Muscle layer of duodenum (tissue), 2 donors: ENCODE results near the gene ZBTB42.
A peak's percentile ranks its signal among the peaks of the same experiment; 100 is the strongest.

Experiments used
- H3K27ac ChIP-seq: one replicate; pipeline ENCODE4 v1.7.0; 2013; ENCODE audit warnings: mild to moderate bottlenecking, low read length
- H3K27me3 ChIP-seq: one replicate; pipeline ENCODE4 v1.7.0; 2013; ENCODE audit warnings: low read depth, mild to moderate bottlenecking, control low read depth, low read length
- H3K36me3 ChIP-seq, 2 donors: one replicate each; pipeline ENCODE4 v1.7.0; 2013; ENCODE audit warnings: low read length in 2 of 2, control low read depth in 1 of 2, mild to moderate bottlenecking in 1 of 2; ENCODE audit not compliant: insufficient read depth in 2 of 2, control insufficient read depth in 1 of 2
- H3K4me1 ChIP-seq, 2 donors: one replicate each; pipeline ENCODE4 v1.7.0; 2013; ENCODE audit warnings: low read length in 2 of 2, mild to moderate bottlenecking in 2 of 2, control low read depth in 1 of 2, moderate library complexity in 1 of 2; ENCODE audit not compliant: insufficient read depth in 2 of 2, control insufficient read depth in 1 of 2
- H3K4me3 ChIP-seq, 2 donors: one replicate each; pipeline ENCODE4 v1.7.0; 2013; ENCODE audit warnings: low read length in 2 of 2, low read depth in 1 of 2, mild to moderate bottlenecking in 1 of 2
- H3K9me3 ChIP-seq, 2 donors: one replicate each; pipeline ENCODE4 v1.7.0; 2013; ENCODE audit warnings: low read length in 2 of 2, control low read depth in 1 of 2, mild to moderate bottlenecking in 1 of 2; ENCODE audit not compliant: control insufficient read depth in 1 of 2
- donor health status: healthy.

ZBTB42 gene

DNA sequence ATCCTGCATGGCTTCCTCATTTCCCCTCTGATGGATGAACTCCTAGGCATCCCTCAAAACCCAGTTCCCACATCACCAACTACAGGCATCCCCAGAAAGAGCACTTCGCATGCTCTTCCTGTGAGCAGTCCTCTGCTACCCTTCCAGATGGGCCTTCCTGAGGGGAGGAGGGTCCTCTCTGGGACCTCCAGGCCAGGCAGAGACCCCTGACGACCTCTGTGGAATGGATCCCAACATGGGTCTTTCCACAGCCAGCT lies 7.3 kb upstream of the ZBTB42 start:
- peaks cover 6 to 16% of the 10 kb centered on the region in 2 donors for H3K36me3 ChIP-seq
- H3K9me3 ChIP-seq, result no peaks in the 10 kb centered on the region
- peak overlapping the region; percentile 78 to 81 for H3K4me3 ChIP-seq
- H3K4me1 ChIP-seq, result peaks cover 15 to 34% of the 10 kb centered on the region in 2 donors
- no peaks in the 10 kb centered on the region for H3K27me3 ChIP-seq
- H3K27ac ChIP-seq, result no peak overlapping the region

GRCh38 chr14:104794099-104794498 lies 6.8 kb upstream of the ZBTB42 start:
- Histone ChIP-seq H3K4me3 (peak overlapping the region; percentile 78 to 81), H3K36me3 (peaks cover 6 to 16% of the 10 kb centered on the region in 2 donors), H3K4me1 (peaks cover 15 to 34% of the 10 kb centered on the region in 2 donors), H3K9me3 (no peaks in the 10 kb centered on the region), H3K27ac (peak overlapping the region; percentile 23), H3K27me3 (no peaks in the 10 kb centered on the region)

GRCh38 chr14:104794631-104794992 lies 6.3 kb upstream of the ZBTB42 start:
- Histone ChIP-seq H3K36me3 (peaks cover under 1 to 16% of the 10 kb centered on the region in 2 donors), H3K27ac (peak overlapping the region; percentile 23), H3K4me1 (peaks cover 20 to 34% of the 10 kb centered on the region in 2 donors), H3K9me3 (no peaks in the 10 kb centered on the region), H3K4me3 (peak overlapping the region; percentile 78 to 81), H3K27me3 (no peaks in the 10 kb centered on the region)

GRCh38 chr14:104794993-104795780 lies 5.7 kb upstream of the ZBTB42 start, which contains the start of gene AKT1:
Gene AKT1, minus strand, starts transcription at chr14:104795748. Its CDS starts 3,105 bp downstream, at chr14:104792643.
- Histone ChIP-seq H3K9me3 (no peaks in the 10 kb centered on the region), H3K36me3 (peaks cover 0 to 15% of the 10 kb centered on the region in 2 donors), H3K4me1 (peaks cover 23 to 34% of the 10 kb centered on the region in 2 donors), H3K27me3 (no peaks in the 10 kb centered on the region), H3K4me3 (peak within 1 kb of the TSS; percentile 78 to 81), H3K27ac (peak within 1 kb of the TSS; percentile 31)

DNA sequence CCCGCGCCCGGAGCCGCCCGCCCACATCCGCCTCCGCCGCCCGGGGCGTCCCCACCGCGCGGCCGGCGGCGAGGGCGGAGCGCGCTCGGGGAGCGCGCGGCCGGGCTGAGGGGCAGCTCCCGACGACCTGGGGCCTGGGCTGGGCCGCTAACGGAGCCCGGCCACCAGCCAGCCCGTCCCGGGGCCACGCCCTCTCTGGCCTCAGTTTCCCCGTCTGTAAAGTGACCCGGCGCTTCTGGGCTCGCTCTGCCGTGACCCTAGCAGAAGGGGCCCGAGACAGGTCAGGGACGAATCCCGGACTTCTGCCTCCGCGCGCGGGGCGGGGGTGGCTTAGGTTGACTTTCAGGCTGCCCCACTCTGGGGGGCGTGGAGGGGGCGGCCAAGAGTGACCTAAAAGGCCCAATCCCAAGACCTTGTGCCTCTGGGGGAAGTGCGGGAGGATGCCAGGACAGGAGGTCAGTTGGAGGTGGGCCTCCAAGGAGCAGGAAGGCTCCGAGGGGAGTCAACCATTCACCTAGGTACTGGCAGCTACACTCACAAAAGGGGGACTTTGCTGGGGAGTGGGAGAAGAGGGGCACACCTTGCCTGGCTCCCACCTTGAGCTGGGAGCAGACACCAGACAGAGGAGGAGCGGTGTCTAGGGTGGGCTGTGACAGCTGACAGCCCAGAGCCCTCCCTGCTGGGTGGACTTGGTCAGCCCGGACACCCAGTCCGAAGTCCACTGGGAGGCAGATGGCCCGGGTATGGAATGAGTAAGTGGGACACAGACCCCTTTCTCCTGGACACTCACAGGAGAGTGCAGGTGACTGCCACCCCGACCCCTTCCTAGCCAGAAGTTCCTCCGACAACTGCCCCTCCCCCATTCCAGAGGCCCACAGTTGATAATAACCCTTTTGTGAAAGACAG lies 4.9 kb upstream of the ZBTB42 start:
- Histone ChIP-seq H3K4me1 (peaks cover 23 to 35% of the 10 kb centered on the region in 2 donors), H3K9me3 (no peaks in the 10 kb centered on the region), H3K4me3 (peak overlapping the region; percentile 16 to 55), H3K27me3 (no peaks in the 10 kb centered on the region), H3K27ac (peak overlapping the region; percentile 31), H3K36me3 (peaks cover 0 to 7% of the 10 kb centered on the region in 2 donors)

DNA sequence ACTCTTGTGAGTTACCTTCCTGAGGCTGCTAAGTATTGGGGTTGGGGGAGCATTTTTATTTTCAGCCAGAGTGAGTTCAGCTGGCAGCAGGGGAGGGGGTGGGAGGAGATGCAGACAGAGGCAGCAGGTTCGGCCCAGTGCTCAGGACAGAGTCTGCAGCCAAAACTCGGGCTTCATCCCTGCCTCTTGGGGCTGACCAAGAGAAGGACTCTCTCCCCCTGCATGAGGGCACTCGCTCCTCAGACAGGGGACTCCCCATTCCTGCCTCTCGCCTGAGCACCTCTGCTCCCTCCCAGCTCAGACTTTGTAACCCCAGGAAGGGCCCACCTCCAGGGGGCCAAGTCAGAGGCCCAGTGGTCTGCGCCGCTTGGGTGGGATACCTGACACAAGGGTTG lies 4.2 kb upstream of the ZBTB42 start:
- peaks cover 0 to 2% of the 10 kb centered on the region in 2 donors for H3K36me3 ChIP-seq
- no peak overlapping the region for H3K27ac ChIP-seq
- no peaks in the 10 kb centered on the region for H3K9me3 ChIP-seq
- H3K4me1 ChIP-seq, result peaks cover 26 to 41% of the 10 kb centered on the region in 2 donors
- no peaks in the 10 kb centered on the region for H3K27me3 ChIP-seq
- H3K4me3 ChIP-seq, result no peak overlapping the region

DNA sequence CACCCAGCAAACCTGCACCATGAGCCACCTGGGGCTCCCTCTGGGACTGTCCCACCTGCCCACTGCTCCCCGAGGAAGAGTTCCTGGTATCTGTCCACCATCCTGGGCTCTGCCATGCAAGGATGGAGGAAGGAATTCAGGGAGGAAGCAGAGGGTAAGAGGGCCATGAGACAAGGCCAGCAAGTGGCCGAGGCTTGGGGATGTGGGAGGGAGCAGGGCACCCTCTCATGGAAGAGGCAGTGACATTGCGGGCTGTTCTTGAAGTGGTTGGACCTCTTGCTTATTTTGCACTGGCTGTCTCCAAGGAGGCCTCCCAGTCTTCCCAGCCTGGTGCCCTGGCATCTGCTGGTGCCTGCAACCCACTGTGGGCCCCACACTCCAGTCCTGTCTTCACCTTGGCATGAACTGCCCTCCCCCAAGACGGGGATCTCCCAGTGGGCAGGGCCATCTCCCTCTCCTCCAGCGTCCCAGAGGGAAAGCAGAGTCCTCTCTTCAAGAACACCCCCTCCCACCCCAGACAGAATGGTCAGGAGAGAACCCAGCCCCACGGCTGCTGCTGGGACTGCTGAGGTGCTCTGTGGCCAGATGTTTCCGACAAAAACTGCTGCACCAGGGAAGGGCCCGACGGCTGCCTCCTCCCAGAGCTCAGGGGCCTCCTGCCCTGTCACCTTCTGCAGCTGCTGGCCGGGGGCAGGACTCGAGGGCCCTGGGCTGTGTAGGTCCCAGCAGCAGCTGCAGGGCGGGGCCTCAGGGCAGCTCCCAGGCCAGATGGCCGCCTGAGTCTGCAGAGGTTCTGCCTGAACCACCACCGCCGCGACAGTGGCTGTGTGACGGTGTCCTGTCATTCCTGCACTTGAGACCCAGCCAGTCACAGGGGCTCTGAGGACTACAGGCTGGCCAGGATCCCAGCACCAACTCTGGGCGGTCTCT lies 3.5 kb upstream of the ZBTB42 start:
- no peak overlapping the region for H3K27ac ChIP-seq
- no peak overlapping the region for H3K4me3 ChIP-seq
- H3K27me3 ChIP-seq, result no peaks in the 10 kb centered on the region
- H3K36me3 ChIP-seq, result no peaks in the 10 kb centered on the region
- peaks cover 26 to 48% of the 10 kb centered on the region in 2 donors for H3K4me1 ChIP-seq
- no peaks in the 10 kb centered on the region for H3K9me3 ChIP-seq

DNA sequence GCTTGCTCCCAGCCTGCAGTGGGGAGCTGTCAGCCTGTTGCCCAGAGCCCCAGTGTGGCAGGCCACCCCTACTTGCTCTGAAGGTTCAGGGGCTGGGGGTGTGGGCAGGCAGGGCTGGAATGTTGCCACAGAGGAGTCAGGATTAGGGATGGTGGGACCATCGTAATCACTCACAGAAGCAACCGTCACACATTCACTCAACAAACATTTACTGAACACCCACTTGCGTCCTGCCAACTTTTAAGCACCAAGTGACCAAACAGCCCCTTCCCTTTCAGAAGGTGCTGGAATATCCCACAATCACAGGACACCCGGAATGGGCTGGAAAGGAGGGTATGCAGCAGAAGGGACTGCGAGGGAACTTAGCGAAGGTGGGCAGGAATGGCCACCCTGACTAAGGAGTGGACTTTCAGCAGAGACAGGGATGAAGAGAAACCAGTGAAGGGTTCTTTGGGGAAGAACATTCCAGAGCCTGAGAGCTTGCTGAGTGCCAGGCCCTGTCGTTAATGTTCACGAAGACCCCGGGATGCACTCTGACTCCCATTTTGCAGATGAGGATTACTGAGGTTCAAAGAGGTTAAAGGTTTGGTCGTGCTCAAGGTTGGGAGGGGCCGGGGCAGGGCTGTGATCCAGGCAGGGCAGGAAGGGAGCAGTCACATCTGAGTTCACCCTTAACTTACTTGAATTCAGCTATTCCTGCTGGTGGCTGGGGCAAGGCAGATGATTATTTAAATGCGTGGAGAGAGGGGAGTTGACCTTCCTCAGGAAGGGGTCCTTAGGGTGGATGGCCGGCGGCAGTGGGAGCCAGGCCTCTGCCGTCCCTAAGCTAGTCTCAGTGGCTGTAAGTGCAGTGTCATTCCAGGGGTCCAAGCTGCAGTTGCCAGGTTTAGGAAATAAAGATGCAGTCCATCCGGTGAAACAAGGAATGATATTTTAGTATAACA lies 2.3 kb upstream of the ZBTB42 start:
- peaks cover 18 to 48% of the 10 kb centered on the region in 2 donors for H3K4me1 ChIP-seq
- H3K27me3 ChIP-seq, result no peaks in the 10 kb centered on the region
- H3K9me3 ChIP-seq, result no peaks in the 10 kb centered on the region
- H3K27ac ChIP-seq, result peak overlapping the region; percentile 92
- H3K36me3 ChIP-seq, result no peaks in the 10 kb centered on the region
- no peak overlapping the region for H3K4me3 ChIP-seq

GRCh38 chr14:104799244-104800014 lies 1.5 kb upstream of the ZBTB42 start:
- H3K27me3 ChIP-seq, result no peaks in the 10 kb centered on the region
- H3K27ac ChIP-seq, result peak overlapping the region; percentile 92
- no peaks in the 10 kb centered on the region for H3K9me3 ChIP-seq
- peaks cover 14 to 41% of the 10 kb centered on the region in 2 donors for H3K4me1 ChIP-seq
- no peaks in the 10 kb centered on the region for H3K36me3 ChIP-seq
- peak overlapping the region; percentile 44 to 65 for H3K4me3 ChIP-seq
